ENCODE data around the gene SLC2A10. TPM values are rescaled to one million over a fixed set of nuclear protein-coding genes. Genes with fewer than 3 reads are reported as not detected.

SLC2A10 gene
- 6.7 and 12.6 TPM in 2 replicates for total RNA-seq

DNA sequence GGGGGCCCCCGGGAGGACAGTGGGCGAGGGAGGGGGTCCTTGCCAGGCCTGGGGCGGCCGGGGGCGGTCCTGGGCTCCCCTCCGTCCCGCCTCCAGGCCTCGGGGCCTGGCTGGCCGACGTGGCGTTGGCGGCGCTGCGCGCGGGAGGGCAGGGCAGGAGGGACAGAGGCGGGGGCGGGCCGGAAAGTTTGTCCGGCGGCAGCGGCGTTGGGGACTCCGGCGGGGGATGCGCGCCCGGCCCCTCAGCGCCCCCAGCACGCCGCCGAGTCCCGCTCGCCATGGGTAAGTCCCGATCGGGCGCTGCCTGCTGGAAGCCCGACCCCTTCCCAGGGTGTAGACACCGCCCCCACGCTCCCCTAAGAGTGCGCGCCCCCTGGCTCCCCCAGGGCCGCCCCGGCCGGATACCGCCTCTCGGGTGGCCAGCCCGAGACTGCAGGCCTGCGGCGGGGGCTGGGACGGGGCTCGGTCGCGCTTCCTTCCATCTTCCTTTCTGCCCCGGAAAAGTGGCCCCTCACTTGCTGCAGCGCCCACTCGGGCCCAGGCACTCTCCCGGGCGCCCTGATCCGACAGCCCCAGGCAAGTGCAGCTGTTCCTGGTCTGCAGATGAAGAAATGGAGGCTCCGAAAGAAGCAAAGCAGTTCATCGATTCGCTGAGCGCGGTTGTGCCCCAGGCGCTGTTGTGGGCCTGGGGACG lies at the start of gene SLC2A10:
Gene SLC2A10, plus strand, starts transcription at position 191 of the 694 bp plus-strand sequence. Its CDS starts 88 bp downstream, at position 279.

DNA sequence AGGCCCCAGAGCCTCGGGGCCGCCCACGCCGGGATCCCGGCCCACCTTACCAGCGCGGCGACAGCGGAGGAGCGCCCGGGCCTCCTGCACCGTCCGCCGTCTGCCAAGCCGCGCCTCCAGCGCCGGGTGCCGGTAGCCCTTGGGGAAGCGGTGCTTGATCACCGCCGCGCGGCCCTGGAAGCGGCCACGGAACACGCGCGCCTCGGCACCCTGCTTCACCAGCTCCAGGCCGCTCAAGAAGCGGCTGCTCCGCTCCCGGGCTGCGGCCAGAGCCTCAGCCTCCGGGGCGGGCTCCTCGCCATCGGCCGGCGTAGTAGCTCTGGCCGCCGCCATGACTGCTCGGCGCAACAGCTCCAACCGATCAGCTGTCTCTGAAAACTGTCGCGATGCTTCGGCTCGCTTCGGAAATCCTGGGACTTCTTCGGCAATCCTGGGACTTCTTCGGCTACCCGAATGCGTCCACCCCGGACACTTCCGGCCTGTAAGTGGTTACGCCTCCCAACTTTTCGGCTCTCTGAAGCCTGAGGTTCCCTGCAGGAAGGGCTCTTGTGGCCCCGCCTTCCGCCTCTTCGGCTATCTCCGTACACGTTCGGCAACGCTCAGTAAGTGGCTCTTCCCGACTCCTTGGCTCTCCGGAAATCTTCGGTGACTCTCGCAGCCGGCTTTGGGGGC lies 20.2 kb upstream of the SLC2A10 start, which contains the start of gene TP53RK:
Gene TP53RK, minus strand, starts transcription at position 363 of the 672 bp plus-strand sequence. Its CDS starts 30 bp downstream, at position 333.

Other genes with a start within 250 kb of the SLC2A10 start
- 0.36 and 1.2 TPM in 2 replicates for gene ZNF334, start 196.1 kb upstream of the SLC2A10 start, total RNA-seq
- not detected in 2 replicates for gene OCSTAMP, start 159.0 kb upstream of the SLC2A10 start, total RNA-seq
- 0.09 and 0.38 TPM in 2 replicates for gene SLC13A3, start 58.2 kb upstream of the SLC2A10 start, total RNA-seq
- 17.5 and 19.1 TPM in 2 replicates for gene TP53RK, start 20.2 kb upstream of the SLC2A10 start, total RNA-seq
- not detected in 2 replicates for gene EYA2, start 185.2 kb downstream of the SLC2A10 start, total RNA-seq